HepG2 (cell line): ENCODE results near the gene SETD3. TPM values are rescaled to one million over a fixed set of nuclear protein-coding genes. Genes with fewer than 3 reads are reported as not detected.

ENCODE experiments used
- ATAC-seq: fragments of 200-7000 bp; cut with Tn5 transposase; 3 replicates; pipeline ENCODE4 v1.9.1; 2020; ENCODE audit warnings: mild to moderate bottlenecking, moderate library complexity
- BruUV-seq: library from RNA; stranded (reverse); fragments of 400-500 nt; replicated peaks from 2 replicates; lab custom pipeline; 2021; lab: Mats Ljungman, UMichigan
- CTCF ChIA-PET: fragments of 300-600 bp; formaldehyde crosslinking; extraction: SDS; loops from one replicate; lab custom pipeline; 2021; ENCODE audit warnings: low total read pairs, inconsistent platforms, low intra/inter-chr PET ratio; lab: Yijun Ruan, JAX
- POLR2A ChIA-PET: fragments of 350-600 bp; sonication (Branson Sonifier 250); formaldehyde crosslinking; loops from one replicate; lab custom pipeline; 2020; ENCODE audit warnings: antibody characterized with exemption, inconsistent platforms; lab: Yijun Ruan, JAX
- DNase-seq: peaks from one replicate; pipeline ENCODE4 v3.0.0-alpha.2; 2015; ENCODE audit warnings: low spot score
- FAIRE-seq: peaks from 3 replicates; lab custom pipeline; 2011; peaks lifted over from hg19 to GRCh38; lab: Jason Lieb, UNC
- H2AFZ ChIP-seq: one replicate; pipeline ENCODE4 v1.6.1; 2011; ENCODE audit warnings: low read length, inconsistent platforms
- H3K27ac ChIP-seq: fragments of 300-600 bp; 3 replicates; pipeline ENCODE4 v1.8.0; 2011; ENCODE audit warnings: mixed run types, mild to moderate bottlenecking, mixed read lengths, low read length, inconsistent platforms; ENCODE audit not compliant: insufficient read depth; ENCODE audit errors: extremely low read length
- H3K27me3 ChIP-seq, 2 experiments: fragments of 200-600 bp in 1 of 2; 2 replicates in 1 of 2; 3 replicates in 1 of 2; pipeline versions ENCODE4 v1.6.0 to v1.8.0; 2011; ENCODE audit warnings: low read length in 2 of 2, mild to moderate bottlenecking in 2 of 2, moderate library complexity in 2 of 2, inconsistent platforms in 1 of 2; ENCODE audit not compliant: insufficient read depth in 2 of 2, control insufficient read depth in 1 of 2
- H3K36me3 ChIP-seq, 2 experiments: fragments of 200-600 bp in 1 of 2; replicated peaks in 1 of 2; 2 replicates in 1 of 2; 3 replicates in 1 of 2; pipeline versions ENCODE4 v1.5.1 to v1.8.0; 2011; ENCODE audit warnings: low read length in 2 of 2, inconsistent platforms in 1 of 2; ENCODE audit not compliant: insufficient read depth in 2 of 2, control insufficient read depth in 1 of 2
- H3K4me1 ChIP-seq: 2 replicates; pipeline ENCODE4 v1.5.1; 2012; ENCODE audit warnings: low read length, inconsistent platforms; ENCODE audit not compliant: insufficient read depth
- H3K4me2 ChIP-seq: 2 replicates; pipeline ENCODE4 v1.6.0; 2011; ENCODE audit warnings: low read depth, low read length, inconsistent platforms
- H3K4me3 ChIP-seq, 3 experiments: fragments of 200-600 bp in 1 of 3; sonication (generic), shearing (Covaris generic) in 1 of 3; replicated peaks in 1 of 3; 2 replicates each; pipeline ENCODE4 v1.5.1; 2011 to 2016; ENCODE audit warnings: low read length in 3 of 3, inconsistent platforms in 2 of 3, low read depth in 2 of 3, mild to moderate bottlenecking in 2 of 3, control low read depth in 1 of 3, mixed read lengths in 1 of 3; ENCODE audit not compliant: insufficient read depth in 1 of 3
- H3K79me2 ChIP-seq: one replicate; pipeline ENCODE4 v1.6.1; 2011; ENCODE audit warnings: low read length, inconsistent platforms; ENCODE audit not compliant: insufficient read depth
- H3K9ac ChIP-seq: 2 replicates; pipeline ENCODE4 v1.6.0; 2011; ENCODE audit warnings: mild to moderate bottlenecking, low read depth, low read length, inconsistent platforms; ENCODE audit not compliant: insufficient read depth
- H3K9me3 ChIP-seq: 2 replicates; pipeline ENCODE4 v1.5.1; 2012; ENCODE audit warnings: mild to moderate bottlenecking, low read length
- H4K20me1 ChIP-seq: 2 replicates; pipeline ENCODE4 v1.6.0; 2011; ENCODE audit warnings: inconsistent platforms, mild to moderate bottlenecking, low read length, moderate library complexity; ENCODE audit not compliant: insufficient read depth
- MED8 ChIP-seq: sonication (generic); formaldehyde crosslinking; IDR thresholded peaks from 2 replicates; pipeline ENCODE4 v1.8.1; 2023; ENCODE audit warnings: mild to moderate bottlenecking, missing genetic modification reagents; ENCODE audit not compliant: insufficient replicate concordance
- TBP ChIP-seq: sonication (generic); formaldehyde crosslinking; IDR thresholded peaks from 2 replicates; pipeline ENCODE4 v1.5.0; 2020; ENCODE audit warnings: missing genetic modification reagents
- THAP7 ChIP-seq: sonication (generic); formaldehyde crosslinking; IDR thresholded peaks from 2 replicates; pipeline ENCODE4 v1.8.1; 2023; ENCODE audit warnings: mild to moderate bottlenecking, missing genetic modification reagents
- ZBTB38 ChIP-seq: sonication (generic); formaldehyde crosslinking; IDR thresholded peaks from 2 replicates; pipeline ENCODE4 v1.5.1; 2020; ENCODE audit warnings: mild to moderate bottlenecking, missing genetic modification reagents
- ZNF446 ChIP-seq: sonication (generic); formaldehyde crosslinking; IDR thresholded peaks from 2 replicates; pipeline ENCODE4 v1.5.0; 2020; ENCODE audit warnings: mild to moderate bottlenecking, missing genetic modification reagents
- WGBS: methylation state at CpG from one replicate; pipeline ENCODE4 v1.1.6; 2017; ENCODE audit warnings: low lambda C conversion rate; 5-methylcytosine and 5-hydroxymethylcytosine counted together
- in situ Hi-C: cut with HindIII; loops from 2 replicates; pipeline ENCODE4 v1.10.0; 2017; ENCODE audit warnings: low pct_unique_long_range_greater_than_20kb; ENCODE audit not compliant: extremely low pct_ligation_motif_present
- intact Hi-C: fragments of 100-400 bp; cut with micrococcal nuclease; formaldehyde crosslinking; loops from one replicate; pipeline ENCODE4 v1.10.0; 2022; ENCODE audit not compliant: unreplicated experiment
- polyA plus RNA-seq, 8 experiments: library from polyadenylated mRNA; depleted of rRNA in 3 of 8; stranded (reverse) in 7 of 8; unstranded in 1 of 8; fragments of >200 nt; fragmentation: Illumina TruSeq in 4 of 8; extraction: Trizol in 4 of 8; gene quantifications; 2 replicates each; pipeline versions ENCODE4 v1.2.1 to v1.2.3, GENCODE V29; 2011 to 2016; ENCODE audit warnings: low read depth in 4 of 8, missing spikeins in 1 of 8, mixed read lengths in 1 of 8; ENCODE audit not compliant: insufficient read depth in 1 of 8
- total RNA-seq, 5 experiments: library from RNA; depleted of rRNA; stranded (reverse); fragments of >200 nt; fragmentation: Illumina TruSeq; extraction: Trizol; gene quantifications; 2 replicates each; pipeline ENCODE4 v1.2.3, GENCODE V29; 2016; ENCODE audit warnings: low read depth in 1 of 5
- TF ChIP-seq, protein P1 (sequence below): sonication (generic); formaldehyde crosslinking; IDR thresholded peaks from 2 replicates; pipeline ENCODE4 v1.5.0; 2020; ENCODE audit warnings: mild to moderate bottlenecking, missing genetic modification reagents

Gene SETD3
- total and polyA plus RNA-seq, 2 of the 13 experiments (the other 11 are each of a cell fraction or from before 2014, with no cell fraction given) = 30.3 to 67.1 TPM

DNA sequence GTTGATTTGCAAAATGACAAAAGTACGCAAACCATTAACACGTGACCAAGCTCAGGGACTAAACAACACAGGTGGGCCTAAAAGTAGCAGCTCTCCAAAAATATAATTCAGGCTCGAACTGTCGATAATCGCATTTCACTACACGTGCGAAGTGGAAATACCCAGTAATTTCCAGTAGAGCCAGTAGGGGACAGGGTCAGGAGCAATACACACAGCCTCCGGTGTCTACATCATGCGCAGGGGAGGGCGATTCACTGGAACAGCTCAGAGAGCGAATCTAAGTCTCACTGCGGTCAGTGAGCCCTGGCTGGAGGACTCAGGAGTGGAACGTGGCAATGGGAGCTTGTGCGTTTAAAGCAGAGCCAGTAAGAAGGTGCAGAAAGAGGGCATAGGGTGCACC is 40.4 kb downstream of the SETD3 start:
- ChIA-PET CTCF (no interaction called here), POLR2A (no interaction called here)
- intact Hi-C loops = no loop called here
- no peaks in the 10 kb centered on the region for H3K4me1 ChIP-seq
- 88% methylated on average over 14 of the region's 14 CpGs for WGBS
- no TSS peak for BruUV-seq
- H3K9me3 ChIP-seq = no peaks in the 10 kb centered on the region
- in situ Hi-C loops = no loop called here
- H3K79me2 ChIP-seq = no peaks in the 10 kb centered on the region
- H3K9ac ChIP-seq = no peak overlapping the region
- no peak overlapping the region for H3K4me3 ChIP-seq
- TF ChIP-seq TBP (CRISPR knock-in tag) (no peak), MED8 (CRISPR knock-in tag) (no peak), ZBTB38 (CRISPR knock-in tag) (0 out of 2 replicates have a peak, but pooled peaks have one; percentile 49)
- no peaks in the 10 kb centered on the region for H4K20me1 ChIP-seq
- no peak for FAIRE-seq
- H3K27ac ChIP-seq = no peak overlapping the region
- peak; percentile 54; the same call in 2 of the 3 replicates for ATAC-seq
- no peaks in the 10 kb centered on the region for H3K27me3 ChIP-seq
- peaks cover 12 to 33% of the 10 kb centered on the region in 2 experiments for H3K36me3 ChIP-seq
- DNase-seq = no peak
- no peak overlapping the region for H3K4me2 ChIP-seq
- no peak overlapping the region for H2AFZ ChIP-seq

- no peaks in the 10 kb centered on the region for H4K20me1 ChIP-seq
- H2AFZ ChIP-seq = no peak overlapping the region
- CTCF ChIA-PET = no interaction called here
- WGBS = 64% methylated on average over 3 of the region's 3 CpGs
- no peak for TF ChIP-seq THAP7 (CRISPR knock-in tag)
- no peak for TF ChIP-seq ZNF446 (CRISPR knock-in tag)
- TF ChIP-seq, protein P1, sequence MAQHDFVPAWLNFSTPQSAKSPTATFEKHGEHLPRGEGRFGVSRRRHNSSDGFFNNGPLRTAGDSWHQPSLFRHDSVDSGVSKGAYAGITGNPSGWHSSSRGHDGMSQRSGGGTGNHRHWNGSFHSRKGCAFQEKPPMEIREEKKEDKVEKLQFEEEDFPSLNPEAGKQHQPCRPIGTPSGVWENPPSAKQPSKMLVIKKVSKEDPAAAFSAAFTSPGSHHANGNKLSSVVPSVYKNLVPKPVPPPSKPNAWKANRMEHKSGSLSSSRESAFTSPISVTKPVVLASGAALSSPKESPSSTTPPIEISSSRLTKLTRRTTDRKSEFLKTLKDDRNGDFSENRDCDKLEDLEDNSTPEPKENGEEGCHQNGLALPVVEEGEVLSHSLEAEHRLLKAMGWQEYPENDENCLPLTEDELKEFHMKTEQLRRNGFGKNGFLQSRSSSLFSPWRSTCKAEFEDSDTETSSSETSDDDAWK (CRISPR knock-in tag) = no peak
- H3K4me1 ChIP-seq = no peaks in the 10 kb centered on the region
- no peaks in the 10 kb centered on the region for H3K27me3 ChIP-seq
- no TSS peak for BruUV-seq
- DNase-seq = no peak
- H3K27ac ChIP-seq = no peak overlapping the region
- no peak overlapping the region for H3K4me2 ChIP-seq
- H3K4me3 ChIP-seq = no peak overlapping the region
- intact Hi-C loops = no loop called here
- in situ Hi-C loops = no loop called here
- FAIRE-seq = no peak
- no peaks in the 10 kb centered on the region for H3K9me3 ChIP-seq
- H3K79me2 ChIP-seq = no peaks in the 10 kb centered on the region
- POLR2A ChIA-PET = no interaction called here
- H3K36me3 ChIP-seq = peaks cover 9 to 38% of the 10 kb centered on the region in 2 experiments
- no peak for ATAC-seq
- no peak overlapping the region for H3K9ac ChIP-seq
These were observed 43.0 kb downstream of the SETD3 start for GRCh38 chr14:99437706-99438105.
